NCI-H128 (cell line): ENCODE results near the gene SMCHD1.
"Not testable (repeated sequence)": the region's sequence is repeated elsewhere in the genome, so short reads cannot be mapped to it uniquely, and the experiment has no call there.

ENCODE experiments used
- DNase-seq: peaks from one replicate; lab custom pipeline; 2025; ENCODE audit not compliant: unreplicated experiment; lab: John Stamatoyannopoulos, UW

The SMCHD1 gene

GRCh38 chr18:2715990-2716389 is 60.5 kb downstream of the SMCHD1 start:
- no peak for DNase-seq

GRCh38 chr18:2716394-2717326 is 61.1 kb downstream of the SMCHD1 start:
- no peak for DNase-seq

GRCh38 chr18:2717407-2717806 is 61.9 kb downstream of the SMCHD1 start:
- no peak for DNase-seq

GRCh38 chr18:2719040-2719439 is 63.5 kb downstream of the SMCHD1 start:
- no peak for DNase-seq

GRCh38 chr18:2723207-2723606 is 67.7 kb downstream of the SMCHD1 start:
- DNase-seq: no peak

GRCh38 chr18:2729757-2730156 is 74.2 kb downstream of the SMCHD1 start:
- no peak for DNase-seq

GRCh38 chr18:2736823-2737222 is 81.3 kb downstream of the SMCHD1 start:
- DNase-seq: no peak

GRCh38 chr18:2740082-2740481 is 84.6 kb downstream of the SMCHD1 start:
- DNase-seq: not testable (repeated sequence)

GRCh38 chr18:2746274-2746673 is 90.7 kb downstream of the SMCHD1 start:
- DNase-seq: no peak

- DNase-seq: no peak
These were observed 102.8 kb downstream of the SMCHD1 start for GRCh38 chr18:2758309-2758708.

GRCh38 chr18:2774669-2775068 is 119.1 kb downstream of the SMCHD1 start:
- DNase-seq: no peak

GRCh38 chr18:2776601-2777000 is 121.1 kb downstream of the SMCHD1 start:
- no peak for DNase-seq

GRCh38 chr18:2777241-2777640 is 121.7 kb downstream of the SMCHD1 start:
- DNase-seq: no peak

- no peak for DNase-seq
These were observed 125.2 kb downstream of the SMCHD1 start for GRCh38 chr18:2780750-2781149.

GRCh38 chr18:2787225-2787624 is 131.7 kb downstream of the SMCHD1 start:
- no peak for DNase-seq

- no peak for DNase-seq
These were observed 136.9 kb downstream of the SMCHD1 start for GRCh38 chr18:2792395-2792794.

- DNase-seq: no peak
These were observed 138.6 kb downstream of the SMCHD1 start for GRCh38 chr18:2794159-2794558.

- DNase-seq: no peak
These were observed 142.4 kb downstream of the SMCHD1 start for GRCh38 chr18:2797951-2798350.

GRCh38 chr18:2799369-2799768 is 143.8 kb downstream of the SMCHD1 start:
- DNase-seq: no peak

- DNase-seq: no peak
These were observed 150.7 kb downstream of the SMCHD1 start for GRCh38 chr18:2805970-2806943.

- DNase-seq: not testable (repeated sequence)
These were observed 153.1 kb downstream of the SMCHD1 start for GRCh38 chr18:2808640-2809039.
